GM23338 (cell line): Measurements from ENCODE around the gene CXCR1. TPM values are rescaled to one million over a fixed set of nuclear protein-coding genes. Genes with fewer than 3 reads are reported as not detected.

Source experiments
- ATAC-seq: fragments of 200-7000 bp; cut with Tn5 transposase; 3 replicates; pipeline ENCODE4 v1.9.1; 2020
- DNase-seq: peaks from one replicate; pipeline ENCODE4 v3.0.0-alpha.2; 2015; ENCODE audit warnings: low spot score
- H2AFZ ChIP-seq: fragments of 200-600 bp; sonication (generic); 2 replicates; pipeline ENCODE4 v1.8.0; 2016; ENCODE audit warnings: antibody characterized with exemption, mild to moderate bottlenecking, moderate library complexity
- H3F3A ChIP-seq: fragments of 200-600 bp; sonication (generic); replicated peaks from 2 replicates; pipeline ENCODE4 v1.8.0; 2017; ENCODE audit warnings: antibody characterized with exemption, mixed run types, low read depth
- H3K27ac ChIP-seq: fragments of 200-600 bp; sonication (generic); 2 replicates; pipeline ENCODE4 v1.6.1; 2016; ENCODE audit warnings: low read depth
- H3K27me3 ChIP-seq: fragments of 200-600 bp; sonication (generic); 2 replicates; pipeline ENCODE4 v1.8.0; 2016; ENCODE audit warnings: mild to moderate bottlenecking, mixed run types, moderate library complexity; ENCODE audit not compliant: insufficient read depth
- H3K36me3 ChIP-seq: fragments of 200-600 bp; sonication (generic); 2 replicates; pipeline ENCODE4 v1.8.0; 2016; ENCODE audit warnings: mild to moderate bottlenecking; ENCODE audit not compliant: insufficient read depth
- H3K4me1 ChIP-seq: fragments of 200-600 bp; sonication (generic); 2 replicates; pipeline ENCODE4 v1.8.0; 2016; ENCODE audit warnings: mild to moderate bottlenecking, moderate library complexity; ENCODE audit not compliant: insufficient read depth
- H3K4me2 ChIP-seq: fragments of 200-600 bp; sonication (generic); 2 replicates; pipeline ENCODE4 v1.7.1; 2017; ENCODE audit warnings: mixed run types
- H3K4me3 ChIP-seq: fragments of 200-600 bp; sonication (generic); 2 replicates; pipeline ENCODE4 v1.6.1; 2016; ENCODE audit warnings: mixed run types
- H3K79me2 ChIP-seq: fragments of 200-600 bp; sonication (generic); replicated peaks from 2 replicates; pipeline ENCODE4 v1.8.0; 2017; ENCODE audit warnings: mild to moderate bottlenecking; ENCODE audit not compliant: insufficient read depth
- H3K9me2 ChIP-seq: fragments of 200-600 bp; sonication (generic); 2 replicates; pipeline ENCODE4 v1.8.0; 2017; ENCODE audit not compliant: insufficient read depth
- H4K20me1 ChIP-seq: fragments of 200-600 bp; sonication (generic); replicated peaks from 2 replicates; pipeline ENCODE4 v1.8.0; 2017; ENCODE audit warnings: mild to moderate bottlenecking; ENCODE audit not compliant: insufficient read depth
- H3K27ac Mint-ChIP-seq: 2 replicates; pipeline ENCODE4 v1.8.0; 2020; ENCODE audit warnings: inconsistent platforms, mild to moderate bottlenecking, moderate library complexity, mixed read lengths
- H3K27me3 Mint-ChIP-seq: 3 replicates; pipeline ENCODE4 v1.8.0; 2022; ENCODE audit warnings: low read depth, mild to moderate bottlenecking, moderate library complexity, mixed read lengths, inconsistent platforms; ENCODE audit not compliant: insufficient read depth, poor library complexity
- H3K36me3 Mint-ChIP-seq: 3 replicates; pipeline ENCODE4 v1.8.0; 2021; ENCODE audit warnings: low read depth, mild to moderate bottlenecking, inconsistent platforms, moderate library complexity, mixed read lengths
- H3K4me1 Mint-ChIP-seq: 3 replicates; pipeline ENCODE4 v1.8.0; 2020; ENCODE audit warnings: mild to moderate bottlenecking, inconsistent platforms, mixed read lengths
- H3K4me3 Mint-ChIP-seq: 3 replicates; pipeline ENCODE4 v1.8.0; 2021; ENCODE audit warnings: moderate library complexity, mild to moderate bottlenecking, inconsistent platforms, mixed read lengths
- H3K9me3 Mint-ChIP-seq: 3 replicates; pipeline ENCODE4 v1.8.0; 2020; ENCODE audit warnings: moderate library complexity, mild to moderate bottlenecking, inconsistent platforms, mixed read lengths
- CREB1 ChIP-seq: fragments of 250-450 bp; sonication (Bioruptor Pico); IDR thresholded peaks from 2 replicates; pipeline ENCODE4 v1.5.0; 2020; ENCODE audit warnings: low read depth, mild to moderate bottlenecking, moderate library complexity
- EZH2 ChIP-seq: fragments of 200-600 bp; sonication (generic); IDR thresholded peaks from one replicate; pipeline ENCODE4 v1.8.0; 2017; ENCODE audit warnings: antibody characterized with exemption, mild to moderate bottlenecking, low read depth; ENCODE audit not compliant: unreplicated experiment
- EZH2phosphoT487 ChIP-seq: fragments of 200-600 bp; sonication (generic); IDR thresholded peaks from one replicate; pipeline ENCODE4 v1.8.1; 2018; ENCODE audit warnings: antibody characterized with exemption; ENCODE audit not compliant: unreplicated experiment
- JUNB ChIP-seq: IDR thresholded peaks from one replicate; pipeline ENCODE4 v1.6.1; 2016; ENCODE audit warnings: antibody characterized with exemption; ENCODE audit not compliant: unreplicated experiment
- NANOG ChIP-seq: IDR thresholded peaks from 2 replicates; pipeline ENCODE4 v1.6.1; 2016; ENCODE audit warnings: antibody characterized with exemption, borderline replicate concordance
- POLR2AphosphoS5 ChIP-seq: IDR thresholded peaks from 2 replicates; pipeline ENCODE4 v1.6.1; 2016; ENCODE audit warnings: antibody characterized with exemption, low read depth
- STAT1 ChIP-seq: IDR thresholded peaks from one replicate; pipeline ENCODE4 v1.6.1; 2016; ENCODE audit warnings: antibody characterized with exemption; ENCODE audit not compliant: unreplicated experiment
- ZNF114 ChIP-seq: fragments of 250-450 bp; sonication (Bioruptor Pico); IDR thresholded peaks from 2 replicates; pipeline ENCODE4 v1.5.0; 2020; ENCODE audit warnings: mild to moderate bottlenecking, moderate library complexity
- ZNF331 ChIP-seq: fragments of 250-450 bp; sonication (Bioruptor Pico); IDR thresholded peaks from 2 replicates; pipeline ENCODE4 v1.5.0; 2020; ENCODE audit warnings: low read depth, mild to moderate bottlenecking, moderate library complexity
- polyA plus RNA-seq: library from polyadenylated mRNA; unstranded; fragments of >200 nt; fragmentation: Nextera tagmentation; extraction: Ambion mirVana; gene quantifications from 2 replicates; pipeline ENCODE4 v1.2.1, GENCODE V29; 2016
- total RNA-seq: library from RNA; depleted of rRNA; stranded (reverse); fragments of >200 nt; shearing (Covaris generic); gene quantifications from 2 replicates; pipeline ENCODE4 v1.2.3, GENCODE V29; 2014
- TF ChIP-seq, protein P1 (sequence below): fragments of 250-450 bp; sonication (Bioruptor Pico); IDR thresholded peaks from 2 replicates; pipeline ENCODE4 v1.5.0; 2020; ENCODE audit warnings: mild to moderate bottlenecking, moderate library complexity
- TF ChIP-seq, protein P2 (sequence below): IDR thresholded peaks from one replicate; pipeline ENCODE4 v1.6.1; 2018; ENCODE audit warnings: antibody characterized with exemption; ENCODE audit not compliant: unreplicated experiment
- TF ChIP-seq, protein P3 (sequence below): IDR thresholded peaks from 2 replicates; pipeline ENCODE4 v1.6.1; 2016; ENCODE audit warnings: antibody characterized with exemption
- TF ChIP-seq, protein P4 (sequence below), 2 experiments: fragments of 200-600 bp in 1 of 2; sonication (generic) in 1 of 2; conservative IDR thresholded peaks; 2 replicates each; pipeline versions ENCODE4 v1.5.1 to v1.6.1; 2016 to 2017; ENCODE audit warnings: antibody characterized with exemption in 2 of 2, low read depth in 2 of 2, mild to moderate bottlenecking in 2 of 2, moderate library complexity in 1 of 2

The CXCR1 gene
- total and polyA plus RNA-seq, 2 experiments from 2014 or later, result not detected

- Mint-ChIP-seq H3K36me3 (peaks cover 7% of the 10 kb centered on the region; the same call in 1 of the 3 replicates), H3K4me1 (peaks cover 21% of the 10 kb centered on the region), H3K27ac (no peak overlapping the region), H3K27me3 (peaks cover 18% of the 10 kb centered on the region), H3K9me3 (peaks cover 3% of the 10 kb centered on the region; the same call in 2 of the 3 replicates), H3K4me3 (no peak overlapping the region)
- TF ChIP-seq, protein P1, sequence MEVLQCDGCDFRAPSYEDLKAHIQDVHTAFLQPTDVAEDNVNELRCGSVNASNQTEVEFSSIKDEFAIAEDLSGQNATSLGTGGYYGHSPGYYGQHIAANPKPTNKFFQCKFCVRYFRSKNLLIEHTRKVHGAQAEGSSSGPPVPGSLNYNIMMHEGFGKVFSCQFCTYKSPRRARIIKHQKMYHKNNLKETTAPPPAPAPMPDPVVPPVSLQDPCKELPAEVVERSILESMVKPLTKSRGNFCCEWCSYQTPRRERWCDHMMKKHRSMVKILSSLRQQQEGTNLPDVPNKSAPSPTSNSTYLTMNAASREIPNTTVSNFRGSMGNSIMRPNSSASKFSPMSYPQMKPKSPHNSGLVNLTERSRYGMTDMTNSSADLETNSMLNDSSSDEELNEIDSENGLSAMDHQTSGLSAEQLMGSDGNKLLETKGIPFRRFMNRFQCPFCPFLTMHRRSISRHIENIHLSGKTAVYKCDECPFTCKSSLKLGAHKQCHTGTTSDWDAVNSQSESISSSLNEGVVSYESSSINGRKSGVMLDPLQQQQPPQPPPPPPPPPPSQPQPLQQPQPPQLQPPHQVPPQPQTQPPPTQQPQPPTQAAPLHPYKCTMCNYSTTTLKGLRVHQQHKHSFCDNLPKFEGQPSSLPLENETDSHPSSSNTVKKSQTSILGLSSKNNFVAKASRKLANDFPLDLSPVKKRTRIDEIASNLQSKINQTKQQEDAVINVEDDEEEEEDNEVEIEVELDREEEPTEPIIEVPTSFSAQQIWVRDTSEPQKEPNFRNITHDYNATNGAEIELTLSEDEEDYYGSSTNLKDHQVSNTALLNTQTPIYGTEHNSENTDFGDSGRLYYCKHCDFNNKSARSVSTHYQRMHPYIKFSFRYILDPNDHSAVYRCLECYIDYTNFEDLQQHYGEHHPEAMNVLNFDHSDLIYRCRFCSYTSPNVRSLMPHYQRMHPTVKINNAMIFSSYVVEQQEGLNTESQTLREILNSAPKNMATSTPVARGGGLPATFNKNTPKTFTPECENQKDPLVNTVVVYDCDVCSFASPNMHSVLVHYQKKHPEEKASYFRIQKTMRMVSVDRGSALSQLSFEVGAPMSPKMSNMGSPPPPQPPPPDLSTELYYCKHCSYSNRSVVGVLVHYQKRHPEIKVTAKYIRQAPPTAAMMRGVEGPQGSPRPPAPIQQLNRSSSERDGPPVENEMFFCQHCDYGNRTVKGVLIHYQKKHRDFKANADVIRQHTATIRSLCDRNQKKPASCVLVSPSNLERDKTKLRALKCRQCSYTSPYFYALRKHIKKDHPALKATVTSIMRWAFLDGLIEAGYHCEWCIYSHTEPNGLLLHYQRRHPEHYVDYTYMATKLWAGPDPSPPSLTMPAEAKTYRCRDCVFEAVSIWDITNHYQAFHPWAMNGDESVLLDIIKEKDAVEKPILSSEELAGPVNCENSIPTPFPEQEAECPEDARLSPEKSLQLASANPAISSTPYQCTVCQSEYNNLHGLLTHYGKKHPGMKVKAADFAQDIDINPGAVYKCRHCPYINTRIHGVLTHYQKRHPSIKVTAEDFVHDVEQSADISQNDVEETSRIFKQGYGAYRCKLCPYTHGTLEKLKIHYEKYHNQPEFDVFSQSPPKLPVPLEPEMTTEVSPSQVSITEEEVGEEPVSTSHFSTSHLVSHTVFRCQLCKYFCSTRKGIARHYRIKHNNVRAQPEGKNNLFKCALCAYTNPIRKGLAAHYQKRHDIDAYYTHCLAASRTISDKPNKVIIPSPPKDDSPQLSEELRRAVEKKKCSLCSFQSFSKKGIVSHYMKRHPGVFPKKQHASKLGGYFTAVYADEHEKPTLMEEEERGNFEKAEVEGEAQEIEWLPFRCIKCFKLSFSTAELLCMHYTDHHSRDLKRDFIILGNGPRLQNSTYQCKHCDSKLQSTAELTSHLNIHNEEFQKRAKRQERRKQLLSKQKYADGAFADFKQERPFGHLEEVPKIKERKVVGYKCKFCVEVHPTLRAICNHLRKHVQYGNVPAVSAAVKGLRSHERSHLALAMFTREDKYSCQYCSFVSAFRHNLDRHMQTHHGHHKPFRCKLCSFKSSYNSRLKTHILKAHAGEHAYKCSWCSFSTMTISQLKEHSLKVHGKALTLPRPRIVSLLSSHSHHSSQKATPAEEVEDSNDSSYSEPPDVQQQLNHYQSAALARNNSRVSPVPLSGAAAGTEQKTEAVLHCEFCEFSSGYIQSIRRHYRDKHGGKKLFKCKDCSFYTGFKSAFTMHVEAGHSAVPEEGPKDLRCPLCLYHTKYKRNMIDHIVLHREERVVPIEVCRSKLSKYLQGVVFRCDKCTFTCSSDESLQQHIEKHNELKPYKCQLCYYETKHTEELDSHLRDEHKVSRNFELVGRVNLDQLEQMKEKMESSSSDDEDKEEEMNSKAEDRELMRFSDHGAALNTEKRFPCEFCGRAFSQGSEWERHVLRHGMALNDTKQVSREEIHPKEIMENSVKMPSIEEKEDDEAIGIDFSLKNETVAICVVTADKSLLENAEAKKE (CRISPR knock-in tag), result no peak
- TF ChIP-seq CREB1 (CRISPR knock-in tag) (no peak), EZH2phosphoT487 (no peak), JUNB (no peak), ZNF331 (CRISPR knock-in tag) (no peak), EZH2 (no peak), POLR2AphosphoS5 (no peak), STAT1 (no peak), ZNF114 (CRISPR knock-in tag) (no peak), NANOG (no peak)
- TF ChIP-seq, protein P2, sequence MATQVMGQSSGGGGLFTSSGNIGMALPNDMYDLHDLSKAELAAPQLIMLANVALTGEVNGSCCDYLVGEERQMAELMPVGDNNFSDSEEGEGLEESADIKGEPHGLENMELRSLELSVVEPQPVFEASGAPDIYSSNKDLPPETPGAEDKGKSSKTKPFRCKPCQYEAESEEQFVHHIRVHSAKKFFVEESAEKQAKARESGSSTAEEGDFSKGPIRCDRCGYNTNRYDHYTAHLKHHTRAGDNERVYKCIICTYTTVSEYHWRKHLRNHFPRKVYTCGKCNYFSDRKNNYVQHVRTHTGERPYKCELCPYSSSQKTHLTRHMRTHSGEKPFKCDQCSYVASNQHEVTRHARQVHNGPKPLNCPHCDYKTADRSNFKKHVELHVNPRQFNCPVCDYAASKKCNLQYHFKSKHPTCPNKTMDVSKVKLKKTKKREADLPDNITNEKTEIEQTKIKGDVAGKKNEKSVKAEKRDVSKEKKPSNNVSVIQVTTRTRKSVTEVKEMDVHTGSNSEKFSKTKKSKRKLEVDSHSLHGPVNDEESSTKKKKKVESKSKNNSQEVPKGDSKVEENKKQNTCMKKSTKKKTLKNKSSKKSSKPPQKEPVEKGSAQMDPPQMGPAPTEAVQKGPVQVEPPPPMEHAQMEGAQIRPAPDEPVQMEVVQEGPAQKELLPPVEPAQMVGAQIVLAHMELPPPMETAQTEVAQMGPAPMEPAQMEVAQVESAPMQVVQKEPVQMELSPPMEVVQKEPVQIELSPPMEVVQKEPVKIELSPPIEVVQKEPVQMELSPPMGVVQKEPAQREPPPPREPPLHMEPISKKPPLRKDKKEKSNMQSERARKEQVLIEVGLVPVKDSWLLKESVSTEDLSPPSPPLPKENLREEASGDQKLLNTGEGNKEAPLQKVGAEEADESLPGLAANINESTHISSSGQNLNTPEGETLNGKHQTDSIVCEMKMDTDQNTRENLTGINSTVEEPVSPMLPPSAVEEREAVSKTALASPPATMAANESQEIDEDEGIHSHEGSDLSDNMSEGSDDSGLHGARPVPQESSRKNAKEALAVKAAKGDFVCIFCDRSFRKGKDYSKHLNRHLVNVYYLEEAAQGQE, result no peak
- TF ChIP-seq, protein P3, sequence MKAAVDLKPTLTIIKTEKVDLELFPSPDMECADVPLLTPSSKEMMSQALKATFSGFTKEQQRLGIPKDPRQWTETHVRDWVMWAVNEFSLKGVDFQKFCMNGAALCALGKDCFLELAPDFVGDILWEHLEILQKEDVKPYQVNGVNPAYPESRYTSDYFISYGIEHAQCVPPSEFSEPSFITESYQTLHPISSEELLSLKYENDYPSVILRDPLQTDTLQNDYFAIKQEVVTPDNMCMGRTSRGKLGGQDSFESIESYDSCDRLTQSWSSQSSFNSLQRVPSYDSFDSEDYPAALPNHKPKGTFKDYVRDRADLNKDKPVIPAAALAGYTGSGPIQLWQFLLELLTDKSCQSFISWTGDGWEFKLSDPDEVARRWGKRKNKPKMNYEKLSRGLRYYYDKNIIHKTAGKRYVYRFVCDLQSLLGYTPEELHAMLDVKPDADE, result no peak
- TF ChIP-seq, protein P4, sequence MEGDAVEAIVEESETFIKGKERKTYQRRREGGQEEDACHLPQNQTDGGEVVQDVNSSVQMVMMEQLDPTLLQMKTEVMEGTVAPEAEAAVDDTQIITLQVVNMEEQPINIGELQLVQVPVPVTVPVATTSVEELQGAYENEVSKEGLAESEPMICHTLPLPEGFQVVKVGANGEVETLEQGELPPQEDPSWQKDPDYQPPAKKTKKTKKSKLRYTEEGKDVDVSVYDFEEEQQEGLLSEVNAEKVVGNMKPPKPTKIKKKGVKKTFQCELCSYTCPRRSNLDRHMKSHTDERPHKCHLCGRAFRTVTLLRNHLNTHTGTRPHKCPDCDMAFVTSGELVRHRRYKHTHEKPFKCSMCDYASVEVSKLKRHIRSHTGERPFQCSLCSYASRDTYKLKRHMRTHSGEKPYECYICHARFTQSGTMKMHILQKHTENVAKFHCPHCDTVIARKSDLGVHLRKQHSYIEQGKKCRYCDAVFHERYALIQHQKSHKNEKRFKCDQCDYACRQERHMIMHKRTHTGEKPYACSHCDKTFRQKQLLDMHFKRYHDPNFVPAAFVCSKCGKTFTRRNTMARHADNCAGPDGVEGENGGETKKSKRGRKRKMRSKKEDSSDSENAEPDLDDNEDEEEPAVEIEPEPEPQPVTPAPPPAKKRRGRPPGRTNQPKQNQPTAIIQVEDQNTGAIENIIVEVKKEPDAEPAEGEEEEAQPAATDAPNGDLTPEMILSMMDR (conservative IDR thresholded peaks at IDR 0.05; ENCODE audit: low read depth in 2 of 2), result no peak
- Histone ChIP-seq H3K4me1 (peaks cover 20% of the 10 kb centered on the region), H3F3A (0 out of 2 replicates have a peak, but pooled peaks cover 3% of the 10 kb centered on the region), H3K9me2 (peaks cover 6% of the 10 kb centered on the region; the same call in 1 of the 2 replicates), H3K27me3 (no peaks in the 10 kb centered on the region), H2AFZ (no peak overlapping the region), H3K4me3 (no peak overlapping the region), H4K20me1 (peaks cover 7% of the 10 kb centered on the region; the same call in 1 of the 2 replicates), H3K79me2 (peaks cover 19% of the 10 kb centered on the region), H3K27ac (no peak overlapping the region), H3K36me3 (no peaks in the 10 kb centered on the region), H3K4me2 (no peak overlapping the region)
- ATAC-seq (no peak), DNase-seq (no peak)
Observed at GRCh38 chr2:218214116-218214515, 47.4 kb upstream of the CXCR1 start.
